ENCODE results near the gene GARNL3.

The GARNL3 gene

GRCh38 chr9:127252410-127253318 is 11.9 kb upstream of the GARNL3 start:
- Mint-ChIP-seq H3K4me3 (no peak overlapping the region), H3K4me1 (ENCODE audit: low read depth) (no peaks in the 10 kb centered on the region), H3K36me3 (ENCODE audit: low read depth) (no peaks in the 10 kb centered on the region), H3K9me3 (no peaks in the 10 kb centered on the region), H3K27ac (no peak overlapping the region), H3K27me3 (peaks cover 16% of the 10 kb centered on the region)

DNA sequence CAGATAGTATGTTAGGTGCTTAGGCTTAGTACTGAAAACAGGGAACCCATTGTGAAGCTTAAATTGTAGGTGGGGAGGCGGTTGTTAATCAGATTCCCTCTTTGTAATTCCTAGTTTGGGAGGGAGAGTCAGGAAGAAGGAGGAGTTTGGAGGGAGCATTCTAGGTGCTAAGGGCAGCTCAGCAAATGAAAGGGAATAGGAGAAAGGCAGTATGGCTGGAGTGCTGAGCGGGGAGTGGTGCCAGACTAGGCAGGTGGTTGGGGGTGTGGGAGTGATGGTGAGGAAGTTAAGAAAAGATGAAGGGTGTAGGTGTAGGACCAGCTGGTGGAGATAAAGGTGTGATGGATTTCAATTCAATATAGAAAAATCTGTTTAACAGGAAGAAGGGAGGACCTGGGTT is 11.1 kb upstream of the GARNL3 start:
- H3K9me3 Mint-ChIP-seq, result no peaks in the 10 kb centered on the region
- no peaks in the 10 kb centered on the region for H3K4me1 Mint-ChIP-seq (ENCODE audit: low read depth)
- no peak overlapping the region for H3K27ac Mint-ChIP-seq
- H3K27me3 Mint-ChIP-seq, result peaks cover 16% of the 10 kb centered on the region
- H3K4me3 Mint-ChIP-seq, result no peak overlapping the region
- H3K36me3 Mint-ChIP-seq (ENCODE audit: low read depth), result no peaks in the 10 kb centered on the region

- H3K36me3 Mint-ChIP-seq (ENCODE audit: low read depth), result no peaks in the 10 kb centered on the region
- H3K4me3 Mint-ChIP-seq, result no peak overlapping the region
- H3K4me1 Mint-ChIP-seq (ENCODE audit: low read depth), result no peaks in the 10 kb centered on the region
- no peak overlapping the region for H3K27ac Mint-ChIP-seq
- no peaks in the 10 kb centered on the region for H3K9me3 Mint-ChIP-seq
- peaks cover 11% of the 10 kb centered on the region for H3K27me3 Mint-ChIP-seq
Observed at GRCh38 chr9:127255692-127256091, 8.9 kb upstream of the GARNL3 start.

- H3K4me3 Mint-ChIP-seq, result no peak overlapping the region
- peaks cover 11% of the 10 kb centered on the region for H3K27me3 Mint-ChIP-seq
- no peaks in the 10 kb centered on the region for H3K36me3 Mint-ChIP-seq (ENCODE audit: low read depth)
- H3K4me1 Mint-ChIP-seq (ENCODE audit: low read depth), result no peaks in the 10 kb centered on the region
- H3K9me3 Mint-ChIP-seq, result no peaks in the 10 kb centered on the region
- H3K27ac Mint-ChIP-seq, result no peak overlapping the region
Observed at GRCh38 chr9:127256324-127256723, 8.2 kb upstream of the GARNL3 start.

DNA sequence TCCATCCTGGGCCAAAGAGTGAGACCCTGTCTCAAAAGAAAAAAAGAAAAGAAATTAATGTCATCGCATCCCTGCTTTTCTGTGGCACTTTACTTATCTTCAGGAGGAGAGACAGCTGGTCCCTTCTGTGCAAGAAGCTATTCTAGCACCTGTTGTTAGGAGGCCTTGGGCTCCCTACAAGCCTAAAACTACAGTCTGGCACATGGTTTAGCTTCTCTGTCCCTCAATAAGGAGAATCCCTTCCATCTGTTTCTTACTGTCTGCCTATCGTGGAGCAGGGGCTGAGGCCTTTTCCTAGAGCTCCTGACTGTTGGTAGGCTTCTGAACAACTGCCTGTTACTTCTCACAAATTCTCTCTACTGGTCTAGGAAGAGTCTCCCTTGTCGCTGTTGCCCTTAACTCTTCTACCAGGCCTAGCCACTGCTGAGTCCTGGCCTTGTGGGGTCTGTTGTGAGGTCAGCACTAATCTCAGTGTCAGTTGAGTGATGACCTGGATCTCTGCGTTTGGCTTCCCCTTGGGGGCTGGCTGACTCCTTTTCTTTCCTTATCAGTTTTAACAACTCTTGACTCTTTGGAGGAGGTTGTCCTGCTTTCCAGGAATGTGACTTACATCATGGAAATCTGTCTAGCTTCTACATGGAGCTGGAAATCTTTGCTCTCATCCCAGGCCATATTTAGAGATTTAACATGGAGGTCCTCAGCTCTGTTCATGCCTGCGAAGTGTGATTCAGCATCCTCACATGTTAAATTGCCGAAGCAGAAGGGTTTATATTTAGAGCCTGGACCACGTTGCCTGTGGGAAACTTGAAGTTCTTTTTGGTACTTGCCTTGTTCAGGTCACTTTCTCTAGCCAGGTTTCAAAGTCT is 5.7 kb upstream of the GARNL3 start:
- H3K9me3 Mint-ChIP-seq, result no peaks in the 10 kb centered on the region
- no peaks in the 10 kb centered on the region for H3K36me3 Mint-ChIP-seq (ENCODE audit: low read depth)
- no peak overlapping the region for H3K27ac Mint-ChIP-seq
- H3K27me3 Mint-ChIP-seq, result peaks cover 4% of the 10 kb centered on the region
- H3K4me1 Mint-ChIP-seq (ENCODE audit: low read depth), result no peaks in the 10 kb centered on the region
- H3K4me3 Mint-ChIP-seq, result no peak overlapping the region

GRCh38 chr9:127262602-127263001 is 2.0 kb upstream of the GARNL3 start:
- Mint-ChIP-seq H3K27ac (no peak overlapping the region), H3K36me3 (ENCODE audit: low read depth) (no peaks in the 10 kb centered on the region), H3K9me3 (no peaks in the 10 kb centered on the region), H3K4me1 (ENCODE audit: low read depth) (no peaks in the 10 kb centered on the region), H3K27me3 (peaks cover 7% of the 10 kb centered on the region), H3K4me3 (no peak overlapping the region)

DNA sequence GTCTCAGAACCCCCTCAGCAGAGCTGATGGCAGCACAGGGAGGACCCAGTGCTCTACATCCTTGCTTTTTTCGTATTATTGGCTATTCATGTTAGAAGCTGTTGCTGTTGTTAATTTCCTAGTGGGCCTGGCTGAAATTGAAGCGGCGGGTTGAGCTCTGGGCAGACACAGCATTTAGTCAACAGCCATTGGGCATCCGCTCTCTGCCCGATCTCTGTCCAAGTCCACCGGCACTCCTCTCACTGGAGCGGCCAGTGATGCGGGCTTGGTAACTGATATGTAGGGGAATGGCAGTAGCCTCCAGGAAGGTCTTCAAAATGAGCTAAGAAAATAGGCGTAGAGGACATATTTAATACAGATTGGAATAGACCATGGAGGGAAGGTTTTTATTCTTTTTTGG is 1.3 kb upstream of the GARNL3 start:
- Mint-ChIP-seq H3K4me1 (ENCODE audit: low read depth) (no peaks in the 10 kb centered on the region), H3K36me3 (ENCODE audit: low read depth) (no peaks in the 10 kb centered on the region), H3K4me3 (no peak overlapping the region), H3K9me3 (no peaks in the 10 kb centered on the region), H3K27ac (no peak overlapping the region), H3K27me3 (peaks cover 7% of the 10 kb centered on the region)

GRCh38 chr9:127263664-127264063 is 910 bp upstream of the GARNL3 start:
- Mint-ChIP-seq H3K27me3 (peaks cover 7% of the 10 kb centered on the region), H3K27ac (no peak overlapping the region), H3K36me3 (ENCODE audit: low read depth) (no peaks in the 10 kb centered on the region), H3K9me3 (no peaks in the 10 kb centered on the region), H3K4me1 (ENCODE audit: low read depth) (no peaks in the 10 kb centered on the region), H3K4me3 (no peak overlapping the region)

DNA sequence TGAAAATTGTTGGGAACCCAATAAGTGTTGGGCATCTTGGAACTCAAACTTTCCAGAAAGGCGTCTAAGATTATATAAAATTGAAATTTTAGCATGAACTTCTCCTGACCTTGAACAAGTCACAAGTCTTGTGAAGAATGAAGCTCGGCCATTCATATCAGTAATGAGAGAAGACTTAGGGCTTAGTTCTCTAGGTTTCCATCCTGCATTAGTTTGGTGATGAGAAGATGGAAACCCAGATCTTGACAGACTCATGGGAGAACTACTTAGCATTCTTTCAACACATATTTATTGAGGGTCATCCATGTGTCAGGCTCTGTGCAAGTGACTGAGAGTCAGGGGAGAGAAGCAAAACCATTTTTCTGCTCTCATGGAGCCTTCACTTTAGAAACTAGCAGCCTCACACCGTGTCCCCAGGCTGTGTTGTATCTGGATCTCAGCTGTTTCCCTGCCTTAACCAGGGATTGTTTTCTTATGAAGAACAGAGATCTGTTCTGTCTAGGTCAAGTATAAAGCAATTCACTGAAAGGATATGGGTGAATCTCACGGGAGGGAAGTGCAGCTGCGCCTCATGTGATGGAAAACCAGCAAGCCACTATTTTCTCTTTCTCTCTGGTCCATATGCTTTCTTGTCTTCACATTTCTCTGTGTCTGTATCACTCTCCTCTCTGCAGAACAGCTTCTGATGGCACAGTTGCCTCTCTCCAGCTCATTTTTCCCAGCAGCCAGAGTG is 3.4 kb downstream of the GARNL3 start:
- H3K4me3 Mint-ChIP-seq, result no peak overlapping the region
- H3K9me3 Mint-ChIP-seq, result no peaks in the 10 kb centered on the region
- peaks cover 7% of the 10 kb centered on the region for H3K27me3 Mint-ChIP-seq
- H3K36me3 Mint-ChIP-seq (ENCODE audit: low read depth), result no peaks in the 10 kb centered on the region
- no peaks in the 10 kb centered on the region for H3K4me1 Mint-ChIP-seq (ENCODE audit: low read depth)
- H3K27ac Mint-ChIP-seq, result no peak overlapping the region

DNA sequence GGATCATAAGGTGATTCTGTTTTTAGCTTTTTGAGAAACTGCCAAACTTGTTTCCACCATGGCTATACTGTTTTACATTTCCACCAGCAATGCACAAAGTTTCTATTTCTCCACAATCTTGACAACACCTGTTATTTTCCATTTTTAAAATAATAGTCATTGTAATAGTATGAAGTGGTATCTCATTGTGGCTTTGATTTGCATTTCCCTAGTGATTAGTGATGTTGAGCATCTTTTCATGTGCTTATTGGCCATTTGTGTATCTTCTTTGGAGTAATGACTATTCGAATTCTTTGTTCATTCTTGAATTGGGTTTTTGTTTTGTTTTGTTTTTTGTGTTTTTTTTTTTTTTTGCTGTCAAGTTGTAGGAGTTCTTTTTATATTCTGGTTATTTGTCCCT is 4.9 kb downstream of the GARNL3 start:
- H3K36me3 Mint-ChIP-seq (ENCODE audit: low read depth), result no peaks in the 10 kb centered on the region
- H3K27me3 Mint-ChIP-seq, result peaks cover 7% of the 10 kb centered on the region
- no peaks in the 10 kb centered on the region for H3K9me3 Mint-ChIP-seq
- no peaks in the 10 kb centered on the region for H3K4me1 Mint-ChIP-seq (ENCODE audit: low read depth)
- no peak overlapping the region for H3K27ac Mint-ChIP-seq
- no peak overlapping the region for H3K4me3 Mint-ChIP-seq

- no peak overlapping the region for H3K4me3 Mint-ChIP-seq
- no peaks in the 10 kb centered on the region for H3K9me3 Mint-ChIP-seq
- no peak overlapping the region for H3K27ac Mint-ChIP-seq
- no peaks in the 10 kb centered on the region for H3K27me3 Mint-ChIP-seq
- peaks cover 16% of the 10 kb centered on the region for H3K4me1 Mint-ChIP-seq (ENCODE audit: low read depth)
- H3K36me3 Mint-ChIP-seq (ENCODE audit: low read depth), result no peaks in the 10 kb centered on the region
Observed at GRCh38 chr9:127273326-127273725, 8.8 kb downstream of the GARNL3 start.

DNA sequence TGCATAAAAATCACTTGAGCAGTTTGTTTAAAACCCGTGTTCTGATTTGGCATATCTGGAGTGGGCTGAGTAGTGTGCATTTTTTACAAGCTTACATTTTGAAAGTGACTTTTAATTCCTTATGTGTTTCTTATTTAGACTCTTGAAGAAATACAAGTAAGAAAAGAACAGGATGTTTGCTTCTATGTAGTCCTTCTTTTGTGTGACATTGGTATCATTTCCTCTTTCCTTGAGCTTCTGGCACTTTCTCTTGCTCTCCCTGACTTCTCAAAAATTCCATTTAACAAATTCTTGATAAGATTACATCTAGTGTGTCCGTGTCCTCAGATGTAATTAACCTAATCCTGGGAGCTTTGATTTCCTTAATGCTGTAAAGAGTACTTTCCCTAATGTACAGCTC is 12.5 kb downstream of the GARNL3 start:
- peaks cover 20% of the 10 kb centered on the region for H3K4me1 Mint-ChIP-seq (ENCODE audit: low read depth)
- no peaks in the 10 kb centered on the region for H3K36me3 Mint-ChIP-seq (ENCODE audit: low read depth)
- no peak overlapping the region for H3K4me3 Mint-ChIP-seq
- H3K9me3 Mint-ChIP-seq, result no peaks in the 10 kb centered on the region
- peaks cover 8% of the 10 kb centered on the region for H3K27me3 Mint-ChIP-seq
- H3K27ac Mint-ChIP-seq, result no peak overlapping the region

DNA sequence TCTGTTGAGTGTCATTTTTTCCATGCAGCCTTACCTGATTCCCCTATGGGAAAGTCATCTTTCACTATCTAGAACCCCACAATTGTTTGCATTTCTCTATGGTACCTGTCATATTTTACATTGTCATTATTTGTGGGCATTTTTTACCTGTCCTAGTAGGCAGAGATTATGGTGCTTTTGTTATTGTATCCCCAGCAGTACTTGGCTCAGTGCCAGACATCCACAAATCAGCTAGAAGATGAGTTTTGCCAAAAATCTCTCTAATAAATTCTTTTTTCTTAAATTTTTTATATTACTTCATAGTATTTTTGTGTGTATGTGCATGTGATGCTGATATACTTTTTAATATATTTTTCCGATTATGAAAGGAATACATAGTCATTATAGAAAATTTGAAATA is 13.2 kb downstream of the GARNL3 start:
- Mint-ChIP-seq H3K4me3 (no peak overlapping the region), H3K36me3 (ENCODE audit: low read depth) (no peaks in the 10 kb centered on the region), H3K27me3 (peaks cover 8% of the 10 kb centered on the region), H3K4me1 (ENCODE audit: low read depth) (peaks cover 20% of the 10 kb centered on the region), H3K27ac (no peak overlapping the region), H3K9me3 (no peaks in the 10 kb centered on the region)

DNA sequence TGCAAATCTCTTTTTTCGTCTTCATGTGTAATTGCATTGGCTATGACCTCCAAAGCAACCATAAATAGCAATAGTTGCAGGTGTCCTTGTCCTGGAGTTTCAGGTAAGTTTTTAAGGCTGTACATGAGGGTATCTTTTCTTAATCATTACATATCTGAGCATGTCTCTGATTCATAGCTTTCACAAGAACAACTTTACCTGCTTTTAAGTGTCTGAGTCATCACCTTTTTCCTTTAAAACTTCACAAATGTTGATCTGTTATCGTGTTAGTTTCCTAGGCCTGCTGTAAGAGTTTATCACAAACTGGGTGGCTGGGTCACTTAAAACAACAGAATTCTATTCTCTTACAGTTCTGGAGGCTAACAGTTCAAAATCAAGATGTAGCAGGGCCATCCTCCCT is 13.8 kb downstream of the GARNL3 start:
- Mint-ChIP-seq H3K27me3 (peaks cover 8% of the 10 kb centered on the region), H3K4me3 (no peak overlapping the region), H3K4me1 (ENCODE audit: low read depth) (peaks cover 20% of the 10 kb centered on the region), H3K27ac (no peak overlapping the region), H3K9me3 (no peaks in the 10 kb centered on the region), H3K36me3 (ENCODE audit: low read depth) (no peaks in the 10 kb centered on the region)
